ENCODE results near the gene PTRHD1. TPM values are rescaled to one million over a fixed set of nuclear protein-coding genes. Genes with fewer than 3 reads are reported as not detected.

Gene PTRHD1
- total and polyA plus RNA-seq, 8 donors, result 8.4 to 41.0 (median 22.8) TPM

- H3K36me3 ChIP-seq, result peaks cover 12 to 39% (median 30%) of the 10 kb centered on the region in 4 donors
- no peak for DNase-seq
- H3K4me3 ChIP-seq, result no peak overlapping the region
- H3K9me3 ChIP-seq, result no peaks in the 10 kb centered on the region
- peaks cover 0 to 7% (median 0%) of the 10 kb centered on the region in 4 donors for H3K4me1 ChIP-seq
- WGBS, 5 donors, result 74 to 91% (median 79%) methylated on average over 1 of the region's 1 CpG
- TF ChIP-seq CTCF (IDR thresholded peaks at IDR 0.05) (no peak), EP300 (IDR thresholded peaks at IDR 0.05) (no peak), POLR2A (IDR thresholded peaks at IDR 0.05) (no peak), POLR2AphosphoS5 (IDR thresholded peaks at IDR 0.05) (no peak)
- H3K27ac ChIP-seq, result no peak overlapping the region
- intact Hi-C loops (cut with DNase I; ENCODE audit: low total_unique reads), result no loop called here
- no peaks in the 10 kb centered on the region for H3K27me3 ChIP-seq
Measured at GRCh38 chr2:24740142-24740541, 53.0 kb downstream of the PTRHD1 start.

Other genes with a start within 250 kb of the PTRHD1 start
- 10 to 100 TPM in 1 of 5 donors, 1 to 10 TPM in 4; 1.3 to 70.0 (median 7.2) TPM for gene CENPO, start within 50 bp of the PTRHD1 start, total RNA-seq
- gene CENPO, start within 50 bp of the PTRHD1 start, polyA plus RNA-seq, result 1 to 10 TPM; 1.4 to 3.1 (median 1.9) TPM
- 100 to 1,000 TPM in 1 of 5 donors, 10 to 100 TPM in 4; 11.6 to 339 (median 32.2) TPM for gene ADCY3, start 126.8 kb upstream of the PTRHD1 start, total RNA-seq
- 10 to 100 TPM in 2 of 3 donors, 1 to 10 TPM in 1; 5.2 to 21.7 (median 11.8) TPM for gene ADCY3, start 126.8 kb upstream of the PTRHD1 start, polyA plus RNA-seq
- 10 to 100 TPM in 2 of 5 donors, 1 to 10 TPM in 2, under 1 TPM in 1; under 0.01 to 59.8 (median 4.9) TPM for gene DNAJC27, start 178.6 kb upstream of the PTRHD1 start, total RNA-seq
- gene DNAJC27, start 178.6 kb upstream of the PTRHD1 start, polyA plus RNA-seq, result 1 to 10 TPM; 1.5 to 2.1 (median 1.7) TPM
- gene EFR3B, start 248.7 kb upstream of the PTRHD1 start, total RNA-seq, result 1 to 10 TPM in 3 of 5 donors, under 1 TPM in 1, not detected in 1; 0.58 to 4.5 (median 2.0) TPM
- under 1 TPM; 0.10 to 0.31 (median 0.15) TPM for gene EFR3B, start 248.7 kb upstream of the PTRHD1 start, polyA plus RNA-seq

Measured in stomach (tissue), 9 donors.